Muscle of arm (tissue), 14 donors: Measurements from ENCODE around the gene PEX11G. TPM values are rescaled to one million over a fixed set of nuclear protein-coding genes. Genes with fewer than 3 reads are reported as not detected.
A peak's percentile ranks its signal among the peaks of the same experiment; 100 is the strongest.

ENCODE experiments used
- DNase-seq: peaks from one replicate; pipeline ENCODE4 v3.0.0-alpha.2; 2013
- long read RNA-seq, 11 donors: transcript quantifications; one replicate each; lab custom pipeline, GENCODE V29; 2026
- polyA plus RNA-seq, 12 donors: library from polyadenylated mRNA; unstranded; fragments of 120-200 nt; gene quantifications; one replicate each; pipeline ENCODE4 v1.2.1, GENCODE V29; 2013; ENCODE audit not compliant: insufficient read length in 12 of 12

PEX11G gene
- 1 to 10 TPM in 10 of 12 donors, not detected in 2; 1.9 to 3.1 (median 2.3) TPM for polyA plus RNA-seq
- long read RNA-seq, donor 1, partial matches to known transcripts: 94 of 110 reads
- long read RNA-seq, donor 1, other reads (novel, unspliced or antisense): 14 of 110 reads
- long read RNA-seq, donor 2: 0 reads
- long read RNA-seq, donor 3, partial matches to known transcripts: 0 of 1 reads
- long read RNA-seq, donor 3, other reads (novel, unspliced or antisense): 0 of 1 reads
- long read RNA-seq, donor 4, partial matches to known transcripts: 0 of 2 reads
- long read RNA-seq, donor 4, other reads (novel, unspliced or antisense): 0 of 2 reads
- long read RNA-seq, donor 5, partial matches to known transcripts: 0 of 2 reads
- long read RNA-seq, donor 5, other reads (novel, unspliced or antisense): 0 of 2 reads
- long read RNA-seq, donor 6: 0 reads
- long read RNA-seq, donor 7, partial matches to known transcripts: 0 of 1 reads
- long read RNA-seq, donor 7, other reads (novel, unspliced or antisense): 0 of 1 reads
- long read RNA-seq, donor 8: 0 reads
- long read RNA-seq, donor 9, partial matches to known transcripts: 0 of 1 reads
- long read RNA-seq, donor 9, other reads (novel, unspliced or antisense): 0 of 1 reads
- long read RNA-seq, donor 10: 0 reads
- long read RNA-seq, donor 11: 0 reads

GRCh38 chr19:7488736-7489353 is at the start of gene PEX11G:
PEX11G (minus strand) TSS chr19:7489035; CDS start chr19:7489010, 25 bp downstream.
- DNase-seq: peak; percentile 93

DNA sequence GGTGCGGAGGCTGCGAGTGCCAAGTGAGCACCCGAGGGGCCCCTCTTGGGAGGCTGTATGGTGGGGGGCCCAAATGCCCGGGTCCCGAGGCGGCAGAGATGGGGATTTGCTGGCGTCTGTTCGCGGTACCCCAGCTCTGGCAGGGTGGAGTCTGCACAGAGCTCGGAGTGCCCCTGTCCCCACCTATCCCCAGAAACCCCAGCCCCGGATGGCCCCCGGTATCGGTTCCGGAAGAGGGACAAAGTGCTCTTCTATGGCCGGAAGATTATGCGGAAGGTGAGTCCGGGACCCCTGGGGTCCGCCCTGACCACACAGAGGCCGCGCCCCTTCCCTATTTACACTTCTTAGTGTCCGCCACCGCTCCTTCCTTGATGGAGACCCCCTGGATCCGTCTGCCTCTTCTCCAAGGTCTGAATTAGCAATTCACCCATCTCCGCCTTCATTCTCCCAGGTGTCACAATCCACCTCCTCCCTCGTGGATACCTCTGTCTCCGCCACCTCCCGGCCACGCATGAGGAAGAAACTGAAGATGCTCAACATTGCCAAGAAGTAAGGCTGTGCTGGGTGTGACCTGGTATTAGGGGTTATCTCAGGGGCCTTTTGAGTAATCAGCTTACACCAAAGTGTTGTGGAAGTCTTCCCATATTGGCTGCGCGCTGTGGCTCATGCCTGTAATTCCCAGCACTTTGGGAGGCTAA is 47.3 kb upstream of the PEX11G start:
- no peak for DNase-seq

DNA sequence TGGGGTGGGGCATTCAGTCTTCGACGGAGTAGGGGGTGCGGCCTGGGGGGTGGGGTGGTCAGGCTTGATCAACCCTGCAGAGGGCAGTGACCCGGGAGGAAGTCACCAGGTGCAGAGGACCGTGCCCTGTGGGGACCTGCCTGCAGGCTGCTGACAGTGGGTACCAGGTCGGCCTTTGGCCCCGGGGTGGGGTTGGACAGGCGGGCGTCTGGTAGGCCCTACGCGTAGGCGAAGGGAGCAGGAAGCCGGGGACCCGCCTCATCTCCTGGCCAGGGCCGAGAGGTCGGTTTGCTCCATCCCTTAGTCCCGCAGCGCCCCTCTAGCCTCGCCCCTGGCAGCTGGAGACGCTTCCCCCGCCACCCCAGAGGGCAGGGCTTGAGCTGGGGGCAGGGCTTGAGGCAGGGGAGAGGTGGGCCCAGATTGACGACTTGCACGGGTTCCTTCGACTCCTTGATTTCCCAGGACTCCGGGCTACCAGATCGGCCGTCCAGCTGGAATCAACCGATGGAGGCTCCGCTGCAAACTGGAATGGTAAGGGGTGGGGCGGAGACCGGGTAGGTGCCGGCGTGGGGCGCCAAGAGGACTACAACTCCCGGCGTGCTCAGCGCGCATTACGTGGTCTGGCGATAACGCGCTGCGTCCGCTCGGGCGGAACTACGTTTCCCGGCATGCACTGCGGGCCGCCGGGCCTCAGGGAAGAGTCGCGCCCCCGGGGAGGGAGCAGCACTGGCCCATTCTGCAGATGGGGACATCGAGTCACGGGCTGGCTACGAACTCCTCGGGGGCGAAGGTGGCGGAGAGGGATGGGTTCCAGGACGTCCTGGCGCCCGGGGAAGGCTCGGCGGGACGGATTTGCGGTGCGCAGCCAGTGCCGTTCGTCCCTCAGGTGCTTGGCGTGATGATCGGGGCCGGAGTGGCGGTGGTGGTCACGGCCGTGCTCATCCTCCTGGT is 46.5 kb upstream of the PEX11G start, which contains the start of gene PNPLA6:
PNPLA6 (plus strand) TSS at position 671 of the 951 bp plus-strand sequence; CDS start at position 743, 72 bp downstream.
- DNase-seq: peak; percentile 98

DNA sequence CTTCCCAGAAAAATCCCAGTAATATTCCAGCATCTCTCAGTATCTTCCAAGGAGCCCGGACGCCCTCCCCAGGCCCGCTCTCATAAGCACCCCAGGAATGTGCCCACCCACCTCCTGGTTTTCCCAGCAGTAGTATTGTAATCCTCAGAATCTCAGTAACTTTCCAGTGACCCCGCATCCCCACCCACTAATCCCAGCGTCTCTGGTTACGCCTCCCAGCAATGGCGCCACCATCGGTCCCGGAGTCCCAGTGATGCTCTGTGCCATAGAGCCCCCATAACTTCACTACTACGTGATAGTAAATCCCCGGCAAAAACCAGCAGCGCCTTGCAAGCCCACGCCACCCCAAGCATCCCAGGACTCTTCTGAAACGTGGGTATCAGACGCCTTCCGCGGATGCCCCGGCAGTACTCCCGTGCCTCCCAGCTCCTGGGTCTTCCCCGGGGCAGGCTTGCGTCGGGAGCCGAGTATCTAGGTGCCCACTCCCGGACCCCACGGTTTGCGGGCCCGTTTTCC is 45.8 kb upstream of the PEX11G start:
- DNase-seq: peak; percentile 88

GRCh38 chr19:7533925-7534480 is 45.2 kb upstream of the PEX11G start:
- peak; percentile 95 for DNase-seq

DNA sequence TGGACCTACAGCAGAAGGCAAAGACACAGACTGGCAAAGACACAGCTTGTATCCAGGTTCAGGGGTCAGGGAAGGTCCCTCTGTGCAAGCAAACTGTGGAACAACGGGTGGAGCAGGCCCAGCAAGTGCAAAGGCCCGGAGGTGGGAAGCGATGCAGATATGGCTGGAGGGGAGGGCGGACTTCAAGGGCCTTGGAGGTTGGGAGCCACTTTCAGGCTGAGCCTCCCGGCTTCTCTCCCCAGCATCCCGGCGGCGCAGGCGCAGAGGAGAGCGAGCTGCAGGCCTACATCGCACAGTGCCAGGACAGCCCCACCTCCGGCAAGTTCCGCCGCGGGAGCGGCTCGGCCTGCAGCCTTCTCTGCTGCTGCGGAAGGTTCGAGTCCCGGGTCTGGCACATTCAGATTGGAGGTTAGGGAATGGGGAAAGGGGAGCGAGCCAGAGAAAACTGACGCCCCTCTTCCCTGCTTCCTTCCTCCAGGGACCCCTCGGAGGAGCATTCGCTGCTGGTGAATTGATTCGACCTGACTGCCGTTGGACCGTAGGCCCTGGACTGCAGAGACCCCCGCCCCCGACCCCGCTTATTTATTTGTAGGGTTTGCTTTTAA is 44.5 kb upstream of the PEX11G start:
- DNase-seq: peak; percentile 63

DNA sequence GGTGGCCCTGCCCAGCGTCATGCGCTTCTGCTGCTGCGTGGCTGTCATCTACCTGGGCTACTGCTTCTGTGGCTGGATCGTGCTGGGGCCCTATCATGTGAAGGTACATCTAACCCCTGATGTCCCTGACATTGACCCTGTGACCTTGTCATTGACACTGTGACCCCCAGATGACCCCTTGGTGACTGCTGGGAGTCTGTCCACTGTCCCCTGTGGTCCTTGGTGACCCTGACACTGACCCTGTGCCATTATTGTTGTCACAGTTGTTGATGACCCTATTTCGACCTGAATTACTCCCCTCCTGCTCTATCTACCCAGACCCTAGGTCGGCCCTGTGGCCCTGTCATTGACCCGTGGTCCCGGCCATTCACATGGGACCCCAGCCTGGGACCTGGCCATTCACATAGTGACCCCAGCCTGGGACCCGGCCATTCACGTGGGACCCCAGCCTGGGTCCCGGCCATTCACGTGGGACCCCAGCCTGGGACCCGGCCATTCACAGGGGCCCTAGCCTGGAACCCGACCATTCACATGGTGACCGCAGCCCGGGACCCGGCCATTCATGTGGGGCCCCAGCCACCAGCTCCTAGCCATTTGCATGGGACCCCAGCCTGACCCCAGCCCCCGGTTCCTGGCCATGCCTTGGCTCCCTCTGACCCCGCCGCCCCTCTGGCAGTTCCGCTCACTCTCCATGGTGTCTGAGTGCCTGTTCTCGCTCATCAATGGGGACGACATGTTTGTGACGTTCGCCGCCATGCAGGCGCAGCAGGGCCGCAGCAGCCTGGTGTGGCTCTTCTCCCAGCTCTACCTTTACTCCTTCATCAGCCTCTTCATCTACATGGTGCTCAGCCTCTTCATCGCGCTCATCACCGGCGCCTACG is 41.0 kb upstream of the PEX11G start:
- DNase-seq: no peak

DNA sequence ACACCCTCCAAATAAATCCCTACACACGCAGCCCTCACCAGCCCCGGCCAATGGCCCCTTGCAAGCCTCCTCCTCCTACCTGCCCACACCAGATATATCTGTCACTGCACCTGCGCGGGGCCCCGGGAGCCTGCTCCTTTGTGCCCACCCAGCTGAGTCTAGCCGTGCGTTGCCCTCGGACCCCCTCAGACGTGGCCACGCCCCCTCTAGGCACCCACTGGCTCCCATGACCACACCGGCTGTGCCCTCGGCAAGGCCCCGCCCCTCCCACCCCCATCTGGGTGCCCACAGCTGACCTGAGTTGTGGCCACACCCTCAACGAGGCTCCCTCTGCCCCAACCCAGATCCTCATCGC is 40.4 kb upstream of the PEX11G start:
- DNase-seq: no peak

DNA sequence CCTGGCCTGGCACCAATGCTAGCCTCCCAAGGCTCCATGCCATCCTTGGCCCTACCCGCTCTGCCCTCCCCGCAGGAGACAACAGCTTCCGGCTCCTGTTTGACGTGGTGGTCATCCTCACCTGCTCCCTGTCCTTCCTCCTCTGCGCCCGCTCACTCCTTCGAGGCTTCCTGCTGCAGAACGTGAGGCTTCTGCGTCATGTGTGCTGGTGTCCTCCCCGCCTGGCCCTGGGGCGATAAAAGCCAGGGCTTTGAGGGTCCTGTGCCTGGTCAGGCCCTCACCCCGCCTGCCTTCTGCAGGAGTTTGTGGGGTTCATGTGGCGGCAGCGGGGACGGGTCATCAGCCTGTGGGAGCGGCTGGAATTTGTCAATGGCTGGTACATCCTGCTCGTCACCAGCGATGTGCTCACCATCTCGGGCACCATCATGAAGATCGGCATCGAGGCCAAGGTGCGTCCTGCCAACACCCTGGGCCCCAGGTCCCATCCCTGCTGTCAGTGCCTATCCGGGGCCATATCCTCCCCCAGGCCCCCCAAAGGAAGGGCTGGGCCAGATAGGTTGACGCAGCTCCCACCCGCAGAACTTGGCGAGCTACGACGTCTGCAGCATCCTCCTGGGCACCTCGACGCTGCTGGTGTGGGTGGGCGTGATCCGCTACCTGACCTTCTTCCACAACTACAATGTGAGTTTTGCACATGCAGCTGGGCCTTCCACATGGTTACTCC is 39.8 kb upstream of the PEX11G start:
- no peak for DNase-seq

DNA sequence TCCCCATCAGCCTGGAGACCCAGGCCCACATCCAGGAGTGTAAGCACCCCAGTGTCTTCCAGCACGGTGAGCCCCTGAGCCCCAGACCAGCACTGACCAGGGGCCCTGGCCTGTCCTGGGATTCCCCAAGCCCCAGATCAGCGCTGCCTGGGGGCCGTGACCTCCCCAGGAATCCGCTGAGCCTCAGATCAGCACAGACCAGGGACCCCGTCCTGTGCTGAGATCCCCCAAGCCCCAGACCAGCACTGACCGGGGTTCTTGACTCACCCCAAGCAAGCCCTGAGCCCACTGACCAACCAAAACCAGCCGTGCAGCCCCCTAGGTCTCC is 39.3 kb upstream of the PEX11G start:
- DNase-seq: no peak

DNA sequence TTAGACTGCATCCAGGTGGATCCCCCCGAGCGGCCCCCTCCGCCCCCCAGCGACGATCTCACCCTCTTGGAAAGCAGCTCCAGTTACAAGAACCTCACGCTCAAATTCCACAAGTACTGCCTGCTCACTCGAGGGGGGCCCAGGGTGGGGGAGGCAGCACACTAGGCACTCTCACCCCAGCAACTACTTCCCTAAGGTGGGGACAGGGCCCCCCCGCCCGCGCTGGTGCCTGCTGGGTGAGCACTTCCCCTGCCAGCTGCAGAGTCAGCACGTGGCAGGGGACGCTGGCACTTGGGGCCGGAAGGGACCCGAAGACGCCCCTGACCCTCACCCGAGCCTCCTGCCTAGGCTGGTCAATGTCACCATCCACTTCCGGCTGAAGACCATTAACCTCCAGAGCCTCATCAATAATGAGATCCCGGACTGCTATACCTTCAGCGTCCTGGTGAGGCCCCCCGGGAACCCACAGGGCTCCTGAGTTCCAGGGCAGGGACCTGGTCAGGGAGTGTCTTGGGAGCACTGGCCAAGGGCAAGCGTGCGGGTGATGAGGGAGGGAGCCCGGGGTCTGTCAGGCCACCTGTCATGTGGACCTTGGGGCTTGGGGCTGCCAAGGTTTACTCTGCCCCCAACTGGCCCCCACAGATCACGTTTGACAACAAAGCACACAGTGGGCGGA is 38.8 kb upstream of the PEX11G start:
- no peak for DNase-seq

GRCh38 chr19:7526059-7526929 is 37.5 kb upstream of the PEX11G start:
- no peak for DNase-seq

DNA sequence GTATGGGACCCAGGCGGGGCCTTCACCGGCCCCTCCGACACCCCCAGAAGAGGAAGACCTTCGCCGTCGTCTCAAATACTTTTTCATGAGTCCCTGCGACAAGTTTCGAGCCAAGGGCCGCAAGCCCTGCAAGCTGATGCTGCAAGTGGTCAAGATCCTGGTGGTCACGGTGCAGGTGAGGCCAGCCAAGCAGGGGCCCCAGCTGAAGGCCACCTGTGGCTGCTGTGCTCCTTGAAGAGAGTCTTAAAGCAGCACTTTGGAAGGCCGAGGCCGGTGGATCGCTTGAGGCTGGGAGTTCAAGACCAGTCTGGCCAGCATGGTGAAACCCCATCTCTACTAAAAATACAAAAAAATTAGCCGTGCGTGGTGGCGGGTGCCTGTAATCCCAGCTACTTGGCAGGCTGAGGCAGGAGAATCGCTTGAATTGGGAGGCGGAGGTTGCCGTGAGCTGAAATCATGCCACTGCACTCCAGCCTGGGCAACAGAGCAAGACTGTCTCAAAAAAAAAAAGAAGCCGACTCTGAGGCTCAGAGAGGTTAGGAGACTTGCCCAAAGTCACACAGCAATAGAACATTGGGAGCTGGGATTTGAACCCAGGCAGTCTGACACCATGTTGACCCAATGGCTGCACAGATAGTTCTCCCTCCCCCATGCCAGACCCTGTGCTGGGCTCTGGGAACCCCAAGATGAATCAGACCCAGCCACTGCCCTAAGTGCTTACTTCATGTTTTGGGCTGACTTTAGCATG is 36.3 kb upstream of the PEX11G start:
- DNase-seq: no peak

- no peak for DNase-seq
Measured at GRCh38 chr19:7524523-7524922, 35.7 kb upstream of the PEX11G start.

GRCh38 chr19:7522923-7523667 is 34.3 kb upstream of the PEX11G start:
- no peak for DNase-seq
